Mesendoderm (in vitro differentiated cells): Measurements from ENCODE around the gene HMCN1.
A peak's percentile ranks its signal among the peaks of the same experiment; 100 is the strongest.

ENCODE experiments used
- DNase-seq: peaks from one replicate; pipeline ENCODE4 v3.0.0; 2013
- H2AK5ac ChIP-seq: 2 replicates; pipeline ENCODE4 v1.6.1; 2013; ENCODE audit warnings: low read length, inconsistent platforms
- H2BK120ac ChIP-seq: 2 replicates; pipeline ENCODE4 v1.6.1; 2013; ENCODE audit warnings: low read depth, mild to moderate bottlenecking, low read length, moderate library complexity, mixed read lengths
- H2BK15ac ChIP-seq: replicated peaks from 2 replicates; pipeline ENCODE4 v1.6.1; 2013; ENCODE audit warnings: low read depth, mild to moderate bottlenecking, moderate library complexity
- H2BK5ac ChIP-seq: 2 replicates; pipeline ENCODE4 v1.6.1; 2013; ENCODE audit warnings: low read length, inconsistent platforms
- H3K18ac ChIP-seq: 2 replicates; pipeline ENCODE4 v1.6.1; 2013; ENCODE audit warnings: mild to moderate bottlenecking, low read length, mixed read lengths
- H3K23ac ChIP-seq: one replicate; pipeline ENCODE4 v1.6.1; 2013; ENCODE audit warnings: low read length
- H3K27ac ChIP-seq: 2 replicates; pipeline ENCODE4 v1.5.1; 2013; ENCODE audit warnings: low read depth, mild to moderate bottlenecking, inconsistent platforms, low read length, moderate library complexity
- H3K27me3 ChIP-seq: 2 replicates; pipeline ENCODE4 v1.6.1; 2013; ENCODE audit warnings: low read length, control low read depth, mild to moderate bottlenecking, inconsistent platforms; ENCODE audit not compliant: insufficient read depth, poor library complexity
- H3K36me3 ChIP-seq: 2 replicates; pipeline ENCODE4 v1.6.1; 2013; ENCODE audit warnings: low read length, inconsistent platforms; ENCODE audit not compliant: control insufficient read depth, insufficient read depth
- H3K4ac ChIP-seq: one replicate; pipeline ENCODE4 v1.6.1; 2013; ENCODE audit warnings: low read depth, mild to moderate bottlenecking, low read length, moderate library complexity
- H3K4me1 ChIP-seq: 2 replicates; pipeline ENCODE4 v1.6.1; 2013; ENCODE audit warnings: low read depth, low read length, inconsistent platforms; ENCODE audit not compliant: control insufficient read depth
- H3K4me2 ChIP-seq: 2 replicates; pipeline ENCODE4 v1.6.1; 2013; ENCODE audit warnings: low read length
- H3K4me3 ChIP-seq: 2 replicates; pipeline ENCODE4 v1.5.1; 2013; ENCODE audit warnings: mild to moderate bottlenecking, low read length
- H3K56ac ChIP-seq: one replicate; pipeline ENCODE4 v1.6.1; 2013; ENCODE audit warnings: low read length
- H3K79me1 ChIP-seq: 2 replicates; pipeline ENCODE4 v1.6.1; 2013; ENCODE audit warnings: low read length, inconsistent platforms
- H3K79me2 ChIP-seq: 2 replicates; pipeline ENCODE4 v1.6.1; 2013; ENCODE audit warnings: mild to moderate bottlenecking, low read length; ENCODE audit not compliant: control insufficient read depth, insufficient read depth
- H3K9ac ChIP-seq: 2 replicates; pipeline ENCODE4 v1.6.1; 2013; ENCODE audit warnings: low read length, inconsistent platforms
- H4K5ac ChIP-seq: one replicate; pipeline ENCODE4 v1.6.1; 2013; ENCODE audit warnings: low read length
- H4K8ac ChIP-seq: one replicate; pipeline ENCODE4 v1.6.1; 2013; ENCODE audit warnings: low read depth, mild to moderate bottlenecking, control low read depth, low read length, moderate library complexity
- WGBS: extraction: QIAGEN DNeasy Blood & Tissue Kit; methylation state at CpG from one replicate; pipeline ENCODE4 v1.1.7; 2013; ENCODE audit warnings: low lambda C conversion rate, missing lambda C conversion rate; ENCODE audit not compliant: insufficient coverage; ENCODE audit errors: extremely low coverage; 5-methylcytosine and 5-hydroxymethylcytosine counted together

Gene HMCN1

GRCh38 chr1:185695299-185695698 is 38.9 kb upstream of the HMCN1 start:
- no peak overlapping the region for H3K4me3 ChIP-seq
- H4K5ac ChIP-seq: no peak overlapping the region
- no peak overlapping the region for H2AK5ac ChIP-seq
- no peak overlapping the region for H3K9ac ChIP-seq
- H3K18ac ChIP-seq: no peak overlapping the region
- H2BK5ac ChIP-seq: no peak overlapping the region
- H2BK15ac ChIP-seq: no peak overlapping the region
- H3K36me3 ChIP-seq: no peaks in the 10 kb centered on the region
- H3K4me1 ChIP-seq: peaks cover 3% of the 10 kb centered on the region
- no peak overlapping the region for H3K4me2 ChIP-seq
- peak; percentile 8 for DNase-seq
- no peaks in the 10 kb centered on the region for H3K27me3 ChIP-seq
- H3K4ac ChIP-seq: no peak overlapping the region
- H4K8ac ChIP-seq: no peak overlapping the region
- H3K23ac ChIP-seq: no peak overlapping the region
- no peak overlapping the region for H2BK120ac ChIP-seq
- H3K56ac ChIP-seq: no peak overlapping the region
- H3K79me1 ChIP-seq: no peaks in the 10 kb centered on the region
- no peak overlapping the region for H3K27ac ChIP-seq
- H3K79me2 ChIP-seq: no peaks in the 10 kb centered on the region

- H2BK120ac ChIP-seq: no peak overlapping the region
- H2BK15ac ChIP-seq: no peak overlapping the region
- H2BK5ac ChIP-seq: no peak overlapping the region
- H3K79me1 ChIP-seq: no peaks in the 10 kb centered on the region
- H3K4me1 ChIP-seq: peaks cover 3% of the 10 kb centered on the region
- DNase-seq: no peak
- no peak overlapping the region for H4K8ac ChIP-seq
- no peaks in the 10 kb centered on the region for H3K36me3 ChIP-seq
- H3K27me3 ChIP-seq: no peaks in the 10 kb centered on the region
- no peak overlapping the region for H4K5ac ChIP-seq
- H3K23ac ChIP-seq: no peak overlapping the region
- no peak overlapping the region for H3K27ac ChIP-seq
- no peaks in the 10 kb centered on the region for H3K79me2 ChIP-seq
- H3K4me2 ChIP-seq: no peak overlapping the region
- H3K18ac ChIP-seq: no peak overlapping the region
- H3K4me3 ChIP-seq: no peak overlapping the region
- H2AK5ac ChIP-seq: no peak overlapping the region
- WGBS: no CpG with 5 or more reads among the region's 4 CpGs
- H3K56ac ChIP-seq: no peak overlapping the region
- no peak overlapping the region for H3K9ac ChIP-seq
- H3K4ac ChIP-seq: no peak overlapping the region
These were observed 37.6 kb upstream of the HMCN1 start for GRCh38 chr1:185696422-185697150.

GRCh38 chr1:185699874-185700273 is 34.3 kb upstream of the HMCN1 start:
- no peak overlapping the region for H3K23ac ChIP-seq
- no peak overlapping the region for H2BK5ac ChIP-seq
- H4K8ac ChIP-seq: no peak overlapping the region
- H3K4ac ChIP-seq: no peak overlapping the region
- no peak overlapping the region for H3K4me2 ChIP-seq
- H3K79me1 ChIP-seq: no peaks in the 10 kb centered on the region
- no peaks in the 10 kb centered on the region for H3K79me2 ChIP-seq
- H3K4me3 ChIP-seq: no peak overlapping the region
- H2BK15ac ChIP-seq: no peak overlapping the region
- H3K36me3 ChIP-seq: no peaks in the 10 kb centered on the region
- no peaks in the 10 kb centered on the region for H3K27me3 ChIP-seq
- H2BK120ac ChIP-seq: no peak overlapping the region
- H2AK5ac ChIP-seq: no peak overlapping the region
- no peak overlapping the region for H3K9ac ChIP-seq
- WGBS: no CpG with 5 or more reads among the region's 4 CpGs
- H3K18ac ChIP-seq: no peak overlapping the region
- DNase-seq: no peak
- peaks cover 3% of the 10 kb centered on the region for H3K4me1 ChIP-seq
- no peak overlapping the region for H3K27ac ChIP-seq
- no peak overlapping the region for H3K56ac ChIP-seq
- no peak overlapping the region for H4K5ac ChIP-seq

- no peak for DNase-seq
- no peak overlapping the region for H3K4me2 ChIP-seq
- H2BK5ac ChIP-seq: no peak overlapping the region
- H4K8ac ChIP-seq: no peak overlapping the region
- no peaks in the 10 kb centered on the region for H3K79me1 ChIP-seq
- no peak overlapping the region for H2BK15ac ChIP-seq
- H3K23ac ChIP-seq: no peak overlapping the region
- H3K4me1 ChIP-seq: peaks cover 3% of the 10 kb centered on the region
- no peaks in the 10 kb centered on the region for H3K36me3 ChIP-seq
- H3K27ac ChIP-seq: no peak overlapping the region
- H3K4me3 ChIP-seq: no peak overlapping the region
- no peak overlapping the region for H2AK5ac ChIP-seq
- H3K79me2 ChIP-seq: no peaks in the 10 kb centered on the region
- H4K5ac ChIP-seq: no peak overlapping the region
- H3K27me3 ChIP-seq: no peaks in the 10 kb centered on the region
- no peak overlapping the region for H3K56ac ChIP-seq
- no peak overlapping the region for H3K18ac ChIP-seq
- no CpG with 5 or more reads among the region's 2 CpGs for WGBS
- no peak overlapping the region for H2BK120ac ChIP-seq
- no peak overlapping the region for H3K9ac ChIP-seq
- H3K4ac ChIP-seq: no peak overlapping the region
These were observed 32.5 kb upstream of the HMCN1 start for GRCh38 chr1:185701650-185702049.

GRCh38 chr1:185704181-185704580 is 30.0 kb upstream of the HMCN1 start:
- no peak overlapping the region for H2BK15ac ChIP-seq
- no peak overlapping the region for H3K27ac ChIP-seq
- no peaks in the 10 kb centered on the region for H3K36me3 ChIP-seq
- H3K4me3 ChIP-seq: no peak overlapping the region
- no peaks in the 10 kb centered on the region for H3K79me2 ChIP-seq
- H3K56ac ChIP-seq: no peak overlapping the region
- H2BK120ac ChIP-seq: no peak overlapping the region
- no peak overlapping the region for H3K18ac ChIP-seq
- no peak overlapping the region for H2AK5ac ChIP-seq
- no peak overlapping the region for H3K23ac ChIP-seq
- no peak overlapping the region for H3K9ac ChIP-seq
- no peak for DNase-seq
- WGBS: no CpG with 5 or more reads among the region's 3 CpGs
- H2BK5ac ChIP-seq: no peak overlapping the region
- peaks cover 3% of the 10 kb centered on the region for H3K4me1 ChIP-seq
- no peaks in the 10 kb centered on the region for H3K79me1 ChIP-seq
- H3K4me2 ChIP-seq: no peak overlapping the region
- no peak overlapping the region for H4K8ac ChIP-seq
- H3K4ac ChIP-seq: no peak overlapping the region
- no peak overlapping the region for H4K5ac ChIP-seq
- no peaks in the 10 kb centered on the region for H3K27me3 ChIP-seq

- Histone ChIP-seq H3K9ac (no peak overlapping the region), H3K27me3 (no peaks in the 10 kb centered on the region), H2BK15ac (no peak overlapping the region), H4K8ac (no peak overlapping the region), H3K4me2 (no peak overlapping the region), H3K27ac (no peak overlapping the region), H3K36me3 (no peaks in the 10 kb centered on the region), H4K5ac (no peak overlapping the region), H3K56ac (no peak overlapping the region), H3K79me2 (no peaks in the 10 kb centered on the region), H3K79me1 (no peaks in the 10 kb centered on the region), H3K4me3 (no peak overlapping the region), H3K23ac (no peak overlapping the region), H2AK5ac (no peak overlapping the region), H3K4me1 (no peaks in the 10 kb centered on the region), H3K18ac (no peak overlapping the region), H2BK120ac (no peak overlapping the region), H3K4ac (no peak overlapping the region), H2BK5ac (no peak overlapping the region)
- no peak for DNase-seq
- no CpG with 5 or more reads among the region's 3 CpGs for WGBS
These were observed 18.1 kb upstream of the HMCN1 start for GRCh38 chr1:185716095-185716494.
